H9 (cell line): ENCODE data around the gene SHB. TPM values are rescaled to one million over a fixed set of nuclear protein-coding genes. Genes with fewer than 3 reads are reported as not detected.

ENCODE experiments used
- DNase-seq: peaks from one replicate; pipeline ENCODE4 v3.0.0-alpha.2; 2017
- H2AFZ ChIP-seq: one replicate; pipeline ENCODE4 v1.6.1; 2013; ENCODE audit warnings: mild to moderate bottlenecking, low read length, control low read depth, moderate library complexity
- H2AK5ac ChIP-seq: 2 replicates; pipeline ENCODE4 v1.6.1; 2013; ENCODE audit warnings: low read length, control low read depth, mixed read lengths; ENCODE audit not compliant: insufficient read length
- H2BK120ac ChIP-seq: one replicate; pipeline ENCODE4 v1.6.1; 2013; ENCODE audit warnings: low read depth, mild to moderate bottlenecking, low read length, control low read depth, inconsistent platforms; ENCODE audit not compliant: poor library complexity, severe bottlenecking
- H2BK12ac ChIP-seq: 2 replicates; pipeline ENCODE4 v1.6.1; 2013; ENCODE audit warnings: low read length, control low read depth, mixed read lengths, low read depth; ENCODE audit not compliant: insufficient read length
- H2BK15ac ChIP-seq: 2 replicates; pipeline ENCODE4 v1.6.1; 2013; ENCODE audit warnings: low read depth, low read length, control low read depth
- H2BK20ac ChIP-seq: one replicate; pipeline ENCODE4 v1.6.1; 2013; ENCODE audit warnings: low read depth, mild to moderate bottlenecking, low read length, control low read depth, inconsistent platforms; ENCODE audit not compliant: poor library complexity, severe bottlenecking
- H2BK5ac ChIP-seq: 2 replicates; pipeline ENCODE4 v1.6.1; 2013; ENCODE audit warnings: low read length, control low read depth, mixed read lengths; ENCODE audit not compliant: insufficient read length
- H3K14ac ChIP-seq: 2 replicates; pipeline ENCODE4 v1.6.1; 2013; ENCODE audit warnings: low read length, control low read depth; ENCODE audit not compliant: insufficient read depth
- H3K18ac ChIP-seq: 2 replicates; pipeline ENCODE4 v1.6.1; 2013; ENCODE audit warnings: low read depth, mild to moderate bottlenecking, mixed read lengths, low read length, control low read depth; ENCODE audit not compliant: insufficient read length
- H3K23ac ChIP-seq: 2 replicates; pipeline ENCODE4 v1.6.1; 2013; ENCODE audit warnings: low read length, control low read depth, mixed read lengths, low read depth; ENCODE audit not compliant: insufficient read length
- H3K23me2 ChIP-seq: 2 replicates; pipeline ENCODE4 v1.6.1; 2013; ENCODE audit warnings: low read depth, mild to moderate bottlenecking, mixed read lengths, low read length, control low read depth; ENCODE audit not compliant: insufficient read length, poor library complexity, severe bottlenecking
- H3K27ac ChIP-seq: 2 replicates; pipeline ENCODE4 v1.5.1; 2013; ENCODE audit warnings: low read length, control low read depth, mixed read lengths, low read depth; ENCODE audit not compliant: insufficient read length
- H3K27me3 ChIP-seq: 2 replicates; pipeline ENCODE4 v1.6.1; 2013; ENCODE audit warnings: low read length, control low read depth, inconsistent platforms; ENCODE audit not compliant: insufficient read depth
- H3K4ac ChIP-seq: 2 replicates; pipeline ENCODE4 v1.6.1; 2013; ENCODE audit warnings: low read depth, mild to moderate bottlenecking, control low read depth, inconsistent platforms, low read length, moderate library complexity
- H3K4me1 ChIP-seq: 2 replicates; pipeline ENCODE4 v1.6.1; 2013; ENCODE audit warnings: low read length, control low read depth, inconsistent platforms; ENCODE audit not compliant: insufficient read depth
- H3K4me2 ChIP-seq: 2 replicates; pipeline ENCODE4 v1.6.1; 2013; ENCODE audit warnings: low read length, control low read depth, mixed read lengths; ENCODE audit not compliant: insufficient read length, insufficient read depth
- H3K56ac ChIP-seq: 2 replicates; pipeline ENCODE4 v1.6.1; 2013; ENCODE audit warnings: low read depth, mild to moderate bottlenecking, mixed read lengths, low read length, control low read depth; ENCODE audit not compliant: insufficient read length
- H3K79me1 ChIP-seq: 2 replicates; pipeline ENCODE4 v1.6.1; 2013; ENCODE audit warnings: low read depth, mild to moderate bottlenecking, moderate library complexity, low read length, control low read depth, inconsistent platforms; ENCODE audit not compliant: insufficient read depth, poor library complexity, severe bottlenecking
- H3K79me2 ChIP-seq: 2 replicates; pipeline ENCODE4 v1.6.1; 2013; ENCODE audit warnings: low read length, control low read depth, inconsistent platforms; ENCODE audit not compliant: insufficient read depth
- H3K9ac ChIP-seq: 2 replicates; pipeline ENCODE4 v1.6.1; 2013; ENCODE audit warnings: low read length, control low read depth, mixed read lengths; ENCODE audit not compliant: insufficient read length; ENCODE audit errors: extremely low read depth
- H3K9me3 ChIP-seq: one replicate; pipeline ENCODE4 v1.6.1; 2013; ENCODE audit warnings: low read depth, low read length, inconsistent platforms; ENCODE audit not compliant: control insufficient read depth
- H3T11ph ChIP-seq: one replicate; pipeline ENCODE4 v1.6.1; 2013; ENCODE audit warnings: mild to moderate bottlenecking, low read length, control low read depth, inconsistent platforms
- H4K20me1 ChIP-seq: one replicate; pipeline ENCODE4 v1.6.1; 2013; ENCODE audit not compliant: control insufficient read depth, insufficient read length, insufficient read depth
- H4K5ac ChIP-seq: 2 replicates; pipeline ENCODE4 v1.6.1; 2013; ENCODE audit warnings: low read depth, mild to moderate bottlenecking, mixed read lengths, low read length, control low read depth; ENCODE audit not compliant: insufficient read length
- H4K8ac ChIP-seq: replicated peaks from 2 replicates; pipeline ENCODE4 v1.6.1; 2013; ENCODE audit warnings: low read length, control low read depth, mixed read lengths, low read depth; ENCODE audit not compliant: insufficient read length
- H4K91ac ChIP-seq: 2 replicates; pipeline ENCODE4 v1.6.1; 2013; ENCODE audit warnings: low read depth, mild to moderate bottlenecking, moderate library complexity, mixed read lengths, low read length, control low read depth; ENCODE audit not compliant: insufficient read length
- H3K27ac Mint-ChIP-seq, 3 experiments: 2 replicates in 2 of 3; 3 replicates in 1 of 3; pipeline ENCODE4 v1.8.0; 2020 to 2021; ENCODE audit warnings: mixed read lengths in 3 of 3, mild to moderate bottlenecking in 1 of 3, moderate library complexity in 1 of 3
- H3K27me3 Mint-ChIP-seq: 2 replicates; pipeline ENCODE4 v1.8.0; 2021; ENCODE audit warnings: low read depth, mild to moderate bottlenecking, moderate library complexity, mixed read lengths
- H3K36me3 Mint-ChIP-seq, 3 experiments: 2 replicates in 2 of 3; 3 replicates in 1 of 3; pipeline ENCODE4 v1.8.0; 2020 to 2021; ENCODE audit warnings: low read depth in 3 of 3, mixed read lengths in 3 of 3; ENCODE audit not compliant: insufficient read depth in 1 of 3
- H3K4me1 Mint-ChIP-seq, 2 experiments: 2 replicates each; pipeline ENCODE4 v1.8.0; 2020; ENCODE audit warnings: mixed read lengths in 2 of 2
- H3K4me3 Mint-ChIP-seq, 2 experiments: 2 replicates in 1 of 2; 3 replicates in 1 of 2; pipeline ENCODE4 v1.8.0; 2020 to 2021; ENCODE audit warnings: mild to moderate bottlenecking in 2 of 2, mixed read lengths in 2 of 2, moderate library complexity in 1 of 2
- H3K9me3 Mint-ChIP-seq, 2 experiments: 2 replicates in 1 of 2; 3 replicates in 1 of 2; pipeline ENCODE4 v1.8.0; 2020; ENCODE audit warnings: mild to moderate bottlenecking in 2 of 2, mixed read lengths in 2 of 2, moderate library complexity in 1 of 2
- WGBS: extraction: QIAGEN DNeasy Blood & Tissue Kit; methylation state at CpG from one replicate; pipeline ENCODE4 v1.1.7; 2013; ENCODE audit warnings: missing lambda C conversion rate, low lambda C conversion rate, mixed read lengths; ENCODE audit not compliant: insufficient read length; ENCODE audit errors: extremely low coverage; 5-methylcytosine and 5-hydroxymethylcytosine counted together
- total RNA-seq: library from RNA; stranded (reverse); gene quantifications from 2 replicates; pipeline ENCODE4 v1.2.1, GENCODE V29; 2021
- TF ChIP-seq, protein P1 (sequence below): fragments of 200-600 bp; sonication (generic); conservative IDR thresholded peaks from 3 replicates; pipeline ENCODE4 v1.8.0; 2021; ENCODE audit warnings: antibody characterized with exemption, mild to moderate bottlenecking

The SHB gene
- total RNA-seq, 1 experiment from 2014 or later, result 14.6 TPM

DNA sequence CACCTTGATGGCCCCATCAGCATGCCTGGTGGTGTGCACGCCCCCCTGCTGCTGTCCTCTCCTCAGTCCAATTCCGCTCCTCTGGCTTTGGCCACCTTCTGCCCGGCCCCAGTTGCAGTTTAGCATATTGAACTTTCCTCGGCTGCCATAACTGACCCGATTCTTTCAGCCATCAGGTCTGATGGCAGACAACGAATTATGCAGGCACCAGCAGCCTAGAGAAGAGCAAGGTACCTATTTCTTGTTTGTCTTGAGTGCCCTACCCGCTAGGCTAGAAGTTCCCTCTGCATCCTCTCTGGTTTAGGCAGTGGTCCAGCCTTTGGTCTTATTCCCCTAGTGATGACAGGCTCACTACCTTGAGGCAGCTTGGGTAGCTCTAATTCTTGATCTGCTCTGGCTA is 122.1 kb downstream of the SHB start:
- Histone ChIP-seq H2BK12ac (no peak overlapping the region), H2BK5ac (no peak overlapping the region), H4K5ac (no peak overlapping the region), H3K56ac (no peak overlapping the region), H3K18ac (no peak overlapping the region), H4K20me1 (no peaks in the 10 kb centered on the region), H2BK15ac (no peak overlapping the region), H2BK20ac (no peak overlapping the region), H3K9ac (no peak overlapping the region), H3K23me2 (no peaks in the 10 kb centered on the region), H2AFZ (no peak overlapping the region), H3K14ac (no peak overlapping the region), H3K4ac (no peak overlapping the region), H3K79me2 (no peaks in the 10 kb centered on the region), H3K27ac (no peak overlapping the region), H2BK120ac (no peak overlapping the region), H3K27me3 (no peaks in the 10 kb centered on the region), H2AK5ac (no peak overlapping the region), H3K4me1 (no peaks in the 10 kb centered on the region; the same call in 1 of the 2 replicates), H3T11ph (no peak overlapping the region), H3K23ac (no peak overlapping the region), H3K79me1 (no peaks in the 10 kb centered on the region), H3K4me2 (no peak overlapping the region), H4K8ac (no peak overlapping the region), H4K91ac (no peak overlapping the region), H3K9me3 (no peaks in the 10 kb centered on the region)
- no peak for DNase-seq
- no peaks in the 10 kb centered on the region; the same call in 1 of the 2 replicates for H3K27me3 Mint-ChIP-seq
- TF ChIP-seq, protein P1, sequence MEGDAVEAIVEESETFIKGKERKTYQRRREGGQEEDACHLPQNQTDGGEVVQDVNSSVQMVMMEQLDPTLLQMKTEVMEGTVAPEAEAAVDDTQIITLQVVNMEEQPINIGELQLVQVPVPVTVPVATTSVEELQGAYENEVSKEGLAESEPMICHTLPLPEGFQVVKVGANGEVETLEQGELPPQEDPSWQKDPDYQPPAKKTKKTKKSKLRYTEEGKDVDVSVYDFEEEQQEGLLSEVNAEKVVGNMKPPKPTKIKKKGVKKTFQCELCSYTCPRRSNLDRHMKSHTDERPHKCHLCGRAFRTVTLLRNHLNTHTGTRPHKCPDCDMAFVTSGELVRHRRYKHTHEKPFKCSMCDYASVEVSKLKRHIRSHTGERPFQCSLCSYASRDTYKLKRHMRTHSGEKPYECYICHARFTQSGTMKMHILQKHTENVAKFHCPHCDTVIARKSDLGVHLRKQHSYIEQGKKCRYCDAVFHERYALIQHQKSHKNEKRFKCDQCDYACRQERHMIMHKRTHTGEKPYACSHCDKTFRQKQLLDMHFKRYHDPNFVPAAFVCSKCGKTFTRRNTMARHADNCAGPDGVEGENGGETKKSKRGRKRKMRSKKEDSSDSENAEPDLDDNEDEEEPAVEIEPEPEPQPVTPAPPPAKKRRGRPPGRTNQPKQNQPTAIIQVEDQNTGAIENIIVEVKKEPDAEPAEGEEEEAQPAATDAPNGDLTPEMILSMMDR, result no peak
- H3K27ac Mint-ChIP-seq, result peak overlapping the region in 1 of 3 experiments; percentile 80; a peak in 1 of 7 replicates
- H3K36me3 Mint-ChIP-seq, result peaks cover 3 to 40% (median 12%) of the 10 kb centered on the region in 3 experiments; a peak in 5 of 7 replicates
- H3K9me3 Mint-ChIP-seq, result no peaks in the 10 kb centered on the region
- no peak overlapping the region for H3K4me3 Mint-ChIP-seq
- peaks cover 26 to 30% of the 10 kb centered on the region in 2 experiments for H3K4me1 Mint-ChIP-seq
- WGBS, result no CpG with 5 or more reads among the region's 7 CpGs
